ENCODE data around the gene DPM1.

Gene DPM1

DNA sequence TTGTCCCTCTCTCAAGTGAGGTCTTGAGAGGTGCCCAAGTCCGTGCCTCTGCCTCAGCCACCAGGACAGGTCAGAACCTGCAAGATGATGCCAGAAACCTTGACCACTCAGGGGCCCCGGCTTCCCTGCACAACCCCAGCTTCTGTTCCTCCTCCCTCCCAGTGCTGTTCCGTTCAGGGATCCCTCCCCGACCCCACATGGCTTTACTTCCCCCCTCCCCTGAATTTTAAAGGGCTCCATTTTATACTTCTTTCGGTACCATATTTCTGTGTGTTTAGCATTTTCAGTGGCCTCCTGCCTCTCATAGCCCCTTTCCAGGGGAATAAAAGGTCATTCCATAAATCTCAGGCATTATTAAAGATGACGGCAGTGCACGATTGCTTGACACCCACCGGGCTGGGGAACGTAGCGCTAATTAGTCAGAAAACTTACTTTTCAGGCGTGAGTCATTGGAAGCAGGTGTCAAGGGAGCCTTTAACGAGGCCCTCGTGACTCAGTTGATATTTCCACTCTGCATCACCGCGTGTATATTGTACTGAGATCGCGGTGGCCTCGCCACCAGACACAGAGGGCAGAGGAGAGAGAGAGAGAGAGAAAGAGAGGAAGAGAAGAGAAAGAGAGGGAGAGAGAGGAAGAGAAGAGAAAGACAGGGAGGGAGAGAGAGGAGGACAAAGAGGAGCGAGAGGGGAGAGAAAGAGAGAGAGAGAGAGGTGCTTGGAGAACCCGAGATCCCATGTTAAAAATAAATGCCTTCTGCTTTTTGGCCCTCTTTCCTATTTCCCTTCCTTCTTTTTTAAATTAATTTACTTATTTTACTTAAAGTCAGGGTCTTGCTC lies 43.3 kb upstream of the DPM1 start:
- H3K27me3 ChIP-seq (ENCODE audit: insufficient read depth, insufficient read length), result no peaks in the 10 kb centered on the region
- H3K9ac ChIP-seq (ENCODE audit: insufficient read length, low read depth), result no peak overlapping the region
- H3K4me3 ChIP-seq (ENCODE audit: insufficient read length, low read depth), result no peak overlapping the region
- H3K4me1 ChIP-seq (ENCODE audit: insufficient read depth, insufficient read length), result peaks cover 2% of the 10 kb centered on the region
- no peak for DNase-seq (ENCODE audit: low read depth, low spot score)
- no peak for TF ChIP-seq ZNF274 (IDR thresholded peaks at IDR 0.05; ENCODE audit: low read depth, low read length)
- no peak for TF ChIP-seq YY1 (IDR thresholded peaks at IDR 0.05; ENCODE audit: insufficient read depth, insufficient read length)
- no peak for TF ChIP-seq SUZ12 (IDR thresholded peaks at IDR 0.05; ENCODE audit: extremely low read depth, insufficient read depth, insufficient read length)
- H3K36me3 ChIP-seq (ENCODE audit: insufficient read depth, insufficient read length, low read length), result peaks cover 48% of the 10 kb centered on the region
- no peaks in the 10 kb centered on the region for H3K9me3 ChIP-seq (ENCODE audit: insufficient read depth, low read length)

DNA sequence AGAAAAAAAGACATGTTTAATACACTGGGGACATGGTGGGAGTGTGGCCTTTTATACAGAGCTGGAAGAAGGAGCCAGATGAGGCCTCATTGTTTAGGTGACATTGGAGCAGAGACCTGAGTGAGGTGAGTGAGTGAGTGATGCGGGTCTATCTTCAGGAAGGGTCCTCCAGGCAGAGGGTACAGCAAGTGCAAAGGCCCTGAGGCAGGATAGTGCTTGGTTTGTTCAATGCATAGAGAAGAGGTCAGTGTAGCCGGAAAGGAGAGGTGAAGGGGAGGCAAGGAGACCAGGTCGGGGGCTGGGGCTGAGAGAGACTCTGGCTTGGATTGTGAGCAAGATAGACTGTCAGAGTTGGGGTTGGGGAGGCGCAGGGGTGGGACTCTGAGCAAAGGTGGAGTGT lies 41.0 kb upstream of the DPM1 start:
- H3K9me3 ChIP-seq (ENCODE audit: insufficient read depth, low read length), result no peaks in the 10 kb centered on the region
- no peak overlapping the region for H3K4me3 ChIP-seq (ENCODE audit: insufficient read length, low read depth)
- no peak for DNase-seq (ENCODE audit: low read depth, low spot score)
- peaks cover 4% of the 10 kb centered on the region for H3K4me1 ChIP-seq (ENCODE audit: insufficient read depth, insufficient read length)
- no peaks in the 10 kb centered on the region for H3K27me3 ChIP-seq (ENCODE audit: insufficient read depth, insufficient read length)
- TF ChIP-seq ZNF274 (IDR thresholded peaks at IDR 0.05; ENCODE audit: low read depth, low read length), result no peak
- TF ChIP-seq YY1 (IDR thresholded peaks at IDR 0.05; ENCODE audit: insufficient read depth, insufficient read length), result no peak
- no peak for TF ChIP-seq SUZ12 (IDR thresholded peaks at IDR 0.05; ENCODE audit: extremely low read depth, insufficient read depth, insufficient read length)
- peaks cover 25% of the 10 kb centered on the region for H3K36me3 ChIP-seq (ENCODE audit: insufficient read depth, insufficient read length, low read length)
- H3K9ac ChIP-seq (ENCODE audit: insufficient read length, low read depth), result no peak overlapping the region

DNA sequence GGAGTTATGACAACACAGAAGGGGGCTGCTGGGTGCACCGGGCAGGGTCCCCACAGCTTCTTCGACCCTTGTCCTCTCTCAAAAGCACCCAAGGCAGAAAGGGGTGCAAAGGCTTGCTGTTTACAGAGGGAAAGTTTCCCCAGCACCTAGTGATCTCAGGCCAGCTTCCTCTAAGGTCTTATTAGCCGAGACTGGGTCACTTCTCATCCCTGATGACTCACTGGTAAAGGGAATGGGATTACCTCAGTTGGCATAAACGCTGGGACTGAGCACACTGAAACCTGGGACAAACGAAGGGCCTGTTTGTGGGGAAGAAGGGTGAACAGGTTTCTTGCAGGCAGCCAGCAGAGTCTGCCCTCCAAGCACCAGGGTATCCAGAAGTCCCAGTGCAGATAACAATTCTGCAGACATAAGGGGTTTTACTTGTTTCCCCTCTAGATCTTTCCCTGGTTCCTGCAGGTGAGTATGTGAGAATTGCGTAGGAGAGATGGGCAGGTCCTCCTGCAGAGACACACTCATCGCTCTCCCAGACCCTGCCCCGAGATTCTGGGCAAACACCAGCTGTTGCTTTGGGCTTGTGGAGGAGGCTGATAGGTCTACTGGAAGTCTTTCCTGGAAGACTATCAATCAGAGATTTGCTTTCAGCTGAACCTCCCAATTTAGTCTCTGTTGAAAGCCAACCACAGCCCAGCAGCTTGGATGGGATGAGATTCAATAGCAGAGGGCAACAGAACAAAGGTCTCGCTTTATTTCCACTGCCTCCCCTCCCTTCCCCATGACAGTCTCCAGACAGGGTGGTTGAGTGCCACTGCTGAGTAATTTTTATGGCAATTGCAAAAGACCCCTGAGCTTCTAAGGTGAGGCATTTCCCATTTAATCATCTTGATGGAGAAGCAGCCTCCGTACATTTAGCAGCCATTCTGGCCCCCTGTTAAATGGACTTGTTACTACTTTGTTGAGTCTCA lies 38.9 kb upstream of the DPM1 start:
- no peaks in the 10 kb centered on the region for H3K27me3 ChIP-seq (ENCODE audit: insufficient read depth, insufficient read length)
- peaks cover 7% of the 10 kb centered on the region for H3K36me3 ChIP-seq (ENCODE audit: insufficient read depth, insufficient read length, low read length)
- no peak overlapping the region for H3K4me3 ChIP-seq (ENCODE audit: insufficient read length, low read depth)
- H3K9ac ChIP-seq (ENCODE audit: insufficient read length, low read depth), result no peak overlapping the region
- TF ChIP-seq YY1 (IDR thresholded peaks at IDR 0.05; ENCODE audit: insufficient read depth, insufficient read length), result no peak
- no peak for TF ChIP-seq ZNF274 (IDR thresholded peaks at IDR 0.05; ENCODE audit: low read depth, low read length)
- TF ChIP-seq SUZ12 (IDR thresholded peaks at IDR 0.05; ENCODE audit: extremely low read depth, insufficient read depth, insufficient read length), result no peak
- peaks cover 9% of the 10 kb centered on the region; the same call in 1 of the 2 replicates for H3K9me3 ChIP-seq (ENCODE audit: insufficient read depth, low read length)
- no peak for DNase-seq (ENCODE audit: low read depth, low spot score)
- H3K4me1 ChIP-seq (ENCODE audit: insufficient read depth, insufficient read length), result peaks cover 4% of the 10 kb centered on the region

DNA sequence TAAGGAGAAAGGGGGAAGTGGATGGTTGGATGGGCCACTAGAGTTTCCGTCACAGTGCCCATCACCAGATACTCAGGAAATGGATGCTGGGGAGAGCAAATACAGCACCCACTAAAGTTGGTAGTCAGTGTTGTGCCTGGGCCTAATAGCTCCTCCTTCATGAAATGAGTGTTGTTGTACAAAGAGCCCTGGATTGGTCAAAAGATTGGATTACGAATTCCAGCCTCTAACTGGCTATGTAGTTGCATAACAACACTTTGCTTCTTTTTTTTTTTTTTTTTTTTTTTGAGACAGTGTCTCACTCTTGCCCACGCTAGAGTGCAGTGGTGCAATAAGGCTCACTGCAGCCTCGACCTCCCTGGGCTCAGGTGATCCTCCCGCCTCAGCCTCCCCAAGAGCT lies 37.2 kb upstream of the DPM1 start:
- H3K4me1 ChIP-seq (ENCODE audit: insufficient read depth, insufficient read length), result peaks cover 4% of the 10 kb centered on the region
- H3K27me3 ChIP-seq (ENCODE audit: insufficient read depth, insufficient read length), result no peaks in the 10 kb centered on the region
- TF ChIP-seq YY1 (IDR thresholded peaks at IDR 0.05; ENCODE audit: insufficient read depth, insufficient read length), result no peak
- no peak for TF ChIP-seq ZNF274 (IDR thresholded peaks at IDR 0.05; ENCODE audit: low read depth, low read length)
- no peak for TF ChIP-seq SUZ12 (IDR thresholded peaks at IDR 0.05; ENCODE audit: extremely low read depth, insufficient read depth, insufficient read length)
- H3K9me3 ChIP-seq (ENCODE audit: insufficient read depth, low read length), result peaks cover 9% of the 10 kb centered on the region; the same call in 1 of the 2 replicates
- no peak overlapping the region for H3K9ac ChIP-seq (ENCODE audit: insufficient read length, low read depth)
- H3K4me3 ChIP-seq (ENCODE audit: insufficient read length, low read depth), result no peak overlapping the region
- H3K36me3 ChIP-seq (ENCODE audit: insufficient read depth, insufficient read length, low read length), result no peaks in the 10 kb centered on the region
- DNase-seq (ENCODE audit: low read depth, low spot score), result no peak

DNA sequence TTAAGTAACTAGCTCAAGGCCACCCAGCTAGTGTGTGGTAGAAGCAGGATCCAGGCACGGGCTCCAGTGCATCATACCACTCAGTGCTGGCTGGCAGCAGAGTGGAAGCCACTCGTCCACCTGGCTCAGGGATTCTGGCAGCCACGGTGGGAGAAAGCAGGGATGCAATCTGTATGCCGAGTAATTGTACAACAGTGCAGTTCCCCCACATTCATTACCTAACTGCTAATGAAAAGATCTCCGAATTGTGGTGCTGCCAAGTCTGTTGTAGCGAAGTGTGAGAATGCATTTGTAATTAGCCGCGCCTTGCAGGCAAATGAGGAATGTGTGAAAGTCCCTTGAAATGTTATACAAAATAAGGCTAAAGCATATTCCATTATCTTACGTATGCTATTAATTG lies 35.5 kb upstream of the DPM1 start:
- Histone ChIP-seq H3K9me3 (ENCODE audit: insufficient read depth, low read length) (peaks cover 9% of the 10 kb centered on the region; the same call in 1 of the 2 replicates), H3K4me1 (ENCODE audit: insufficient read depth, insufficient read length) (peaks cover 7% of the 10 kb centered on the region), H3K36me3 (ENCODE audit: insufficient read depth, insufficient read length, low read length) (no peaks in the 10 kb centered on the region), H3K9ac (ENCODE audit: insufficient read length, low read depth) (no peak overlapping the region), H3K4me3 (ENCODE audit: insufficient read length, low read depth) (no peak overlapping the region), H3K27me3 (ENCODE audit: insufficient read depth, insufficient read length) (no peaks in the 10 kb centered on the region)
- no peak for DNase-seq (ENCODE audit: low read depth, low spot score)
- TF ChIP-seq SUZ12 (IDR thresholded peaks at IDR 0.05; ENCODE audit: extremely low read depth, insufficient read depth, insufficient read length), result no peak
- TF ChIP-seq ZNF274 (IDR thresholded peaks at IDR 0.05; ENCODE audit: low read depth, low read length), result no peak
- TF ChIP-seq YY1 (IDR thresholded peaks at IDR 0.05; ENCODE audit: insufficient read depth, insufficient read length), result no peak

DNA sequence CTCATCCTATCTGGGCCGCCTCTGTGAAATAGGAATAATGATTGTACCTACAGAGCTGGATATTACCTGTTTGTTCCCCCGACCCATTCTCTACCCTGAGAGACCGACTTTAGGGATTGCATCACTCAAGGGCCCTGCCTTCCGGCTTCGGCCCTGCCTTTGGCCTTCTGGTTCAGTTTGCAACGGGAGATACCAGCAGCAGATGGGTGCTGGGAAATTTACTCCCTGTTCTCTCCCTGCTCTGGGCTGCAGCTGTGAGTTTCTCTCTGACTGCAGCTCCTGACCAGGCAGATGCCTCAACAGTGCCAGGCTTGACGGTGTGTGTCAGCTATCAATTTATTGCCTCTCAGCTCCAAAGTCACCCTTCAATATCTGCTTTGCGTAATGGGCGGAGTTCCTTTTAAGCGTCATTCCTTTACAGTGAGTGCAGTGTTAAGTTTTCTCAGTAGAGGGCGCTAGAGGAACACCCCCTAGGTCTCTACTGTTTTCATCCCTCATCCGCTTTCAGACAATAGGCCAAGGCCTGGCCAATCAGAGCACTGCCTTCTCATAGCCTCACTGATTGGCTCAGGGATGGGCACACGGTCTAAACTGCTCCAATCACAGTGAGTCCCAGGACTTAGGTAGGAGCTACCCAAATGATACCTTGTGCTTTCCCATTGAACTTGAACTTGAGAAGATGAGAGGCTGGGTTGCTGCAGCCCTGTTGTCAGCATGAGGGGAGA lies 34.6 kb upstream of the DPM1 start:
- H3K4me1 ChIP-seq (ENCODE audit: insufficient read depth, insufficient read length), result peaks cover 7% of the 10 kb centered on the region
- DNase-seq (ENCODE audit: low read depth, low spot score), result peak; percentile 91
- peaks cover 9% of the 10 kb centered on the region; the same call in 1 of the 2 replicates for H3K9me3 ChIP-seq (ENCODE audit: insufficient read depth, low read length)
- peak overlapping the region; percentile 22 for H3K9ac ChIP-seq (ENCODE audit: insufficient read length, low read depth)
- no peaks in the 10 kb centered on the region for H3K27me3 ChIP-seq (ENCODE audit: insufficient read depth, insufficient read length)
- no peaks in the 10 kb centered on the region for H3K36me3 ChIP-seq (ENCODE audit: insufficient read depth, insufficient read length, low read length)
- H3K4me3 ChIP-seq (ENCODE audit: insufficient read length, low read depth), result no peak overlapping the region
- TF ChIP-seq SUZ12 (IDR thresholded peaks at IDR 0.05; ENCODE audit: extremely low read depth, insufficient read depth, insufficient read length) (no peak), YY1 (IDR thresholded peaks at IDR 0.05; ENCODE audit: insufficient read depth, insufficient read length) (no peak), ZNF274 (IDR thresholded peaks at IDR 0.05; ENCODE audit: low read depth, low read length) (no peak)
